Frontal cortex (tissue), 4 donors: ENCODE measurements around the gene LRP1B. TPM values are rescaled to one million over a fixed set of nuclear protein-coding genes. Genes with fewer than 3 reads are reported as not detected.
A peak's percentile ranks its signal among the peaks of the same experiment; 100 is the strongest.

ENCODE experiments used
- DNase-seq, 2 donors: peaks; one replicate each; pipeline ENCODE4 v3.0.0; 2012; ENCODE audit warnings: low spot score in 2 of 2
- FAIRE-seq: peaks from 2 replicates; lab custom pipeline; 2012; peaks lifted over from hg19 to GRCh38; lab: Jason Lieb, UNC
- total RNA-seq: library from RNA; depleted of rRNA; stranded (reverse); fragments of >200 nt; gene quantifications from one replicate; pipeline ENCODE4 v1.2.3, GENCODE V29; 2014
- donor health status: control.
- donor health status: control.
- donor health status: control.

LRP1B gene
- total RNA-seq, 1 donor from 2014 or later = 84.0 TPM

DNA sequence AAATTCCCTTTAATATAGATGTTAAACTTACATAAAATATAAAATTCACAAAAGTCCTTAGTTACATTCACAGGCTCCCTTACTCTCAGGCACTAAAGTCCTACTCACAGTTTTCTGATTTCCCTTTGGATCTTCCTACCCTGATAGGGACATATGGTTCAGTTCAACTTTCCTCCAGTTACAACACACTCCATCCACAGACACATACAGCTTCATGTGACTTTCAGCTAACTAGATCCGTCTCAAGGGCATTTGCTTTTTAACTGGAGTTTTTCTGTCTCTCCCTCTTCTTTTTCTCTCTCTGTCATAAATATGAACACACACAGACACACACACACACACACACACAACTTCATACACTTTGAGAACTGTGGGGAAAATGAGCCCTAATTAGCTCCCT lies 419.2 kb downstream of the LRP1B start:
- FAIRE-seq (no peak), DNase-seq (no peak)

DNA sequence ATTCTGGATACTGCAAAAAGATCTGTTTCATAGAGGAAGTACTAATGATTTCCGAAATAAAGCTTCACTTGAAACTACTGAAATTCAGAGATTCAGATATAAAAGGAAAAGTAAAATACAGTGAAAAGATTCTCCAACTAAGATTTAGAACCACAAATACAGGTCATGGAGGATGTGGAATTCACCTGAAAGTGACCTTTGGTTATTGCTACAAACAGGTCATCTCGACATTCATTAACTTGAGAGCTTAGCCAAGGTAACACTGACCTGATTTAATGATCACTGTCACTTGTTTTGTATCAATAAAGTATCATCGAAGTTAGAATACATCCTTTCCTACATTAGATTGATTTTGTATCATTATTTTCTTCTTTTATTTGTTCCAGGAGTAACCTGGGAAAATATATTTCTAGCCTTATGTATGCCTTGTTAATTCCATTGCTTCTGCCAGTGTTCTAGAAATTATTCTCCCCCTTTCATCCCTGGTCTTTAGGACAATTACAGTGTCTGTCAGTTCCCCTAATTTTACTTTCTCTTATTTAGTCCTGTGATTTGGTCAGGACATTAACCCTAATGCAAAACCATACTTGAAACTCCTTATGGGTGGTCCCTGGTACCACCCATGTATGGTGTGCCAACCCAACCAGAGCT lies 420.1 kb downstream of the LRP1B start:
- FAIRE-seq = no peak

GRCh38 chr2:141709756-141710155 lies 421.1 kb downstream of the LRP1B start:
- no peak for DNase-seq
- no peak for FAIRE-seq

More for the DNA sequence above, 420.1 kb downstream of the LRP1B start:
- DNase-seq = no peak

DNA sequence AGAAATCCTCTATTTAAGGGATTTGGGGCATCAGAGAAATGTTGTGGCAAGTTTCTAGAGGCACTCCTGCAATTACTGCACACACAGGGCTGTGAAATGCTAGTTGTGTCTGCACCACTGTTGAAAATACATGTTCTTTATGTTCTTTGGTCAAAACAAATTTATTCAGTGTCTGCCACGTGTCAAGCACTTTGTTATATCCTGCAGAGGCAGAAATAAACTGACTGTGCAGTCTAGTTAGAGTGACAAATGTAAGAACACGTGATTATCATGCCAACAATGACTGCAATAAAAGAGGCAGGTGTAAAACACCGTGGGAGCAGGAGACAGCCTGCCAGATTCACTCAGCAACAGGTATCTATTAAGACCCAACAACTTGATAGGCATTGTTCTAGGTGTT lies 423.3 kb downstream of the LRP1B start:
- DNase-seq = no peak
- FAIRE-seq = no peak

DNA sequence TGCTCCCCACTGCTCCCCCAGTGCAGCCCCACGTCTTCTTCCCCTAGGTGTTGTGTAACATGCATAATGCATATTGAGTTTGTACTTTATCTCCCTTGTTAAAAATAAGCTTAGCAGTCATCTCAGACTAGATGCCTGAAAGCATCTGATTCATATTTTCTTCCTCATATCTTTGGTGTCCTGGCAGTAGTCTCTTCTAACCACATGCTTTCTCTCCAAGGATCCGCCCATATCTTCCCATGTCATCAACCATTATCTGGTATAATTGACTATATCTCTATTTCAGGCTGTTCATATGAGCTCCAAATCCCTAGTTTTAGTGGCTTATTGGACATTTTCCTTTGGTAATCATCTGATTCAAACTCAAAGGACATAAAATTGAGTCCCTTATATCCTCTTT lies 426.3 kb downstream of the LRP1B start:
- FAIRE-seq (no peak), DNase-seq (no peak)

DNA sequence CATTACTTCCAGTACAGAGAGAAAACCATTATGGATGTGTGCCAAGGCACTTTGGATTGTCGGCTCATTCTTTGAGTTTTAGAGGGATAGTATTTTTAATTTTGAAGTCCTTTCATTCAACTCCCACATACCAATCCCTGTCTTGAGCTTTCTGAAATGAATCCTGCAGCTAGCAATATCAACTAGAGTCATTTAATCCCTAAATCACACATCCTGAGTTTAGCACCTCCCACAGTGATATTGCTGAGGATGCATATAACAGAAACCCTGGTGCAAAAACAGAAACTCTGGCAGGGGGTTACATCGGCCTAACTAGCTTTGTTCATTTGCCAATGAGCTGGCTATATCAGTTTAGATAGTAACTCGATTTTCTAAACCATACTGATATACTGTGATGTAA lies 427.3 kb downstream of the LRP1B start:
- no peak for DNase-seq
- no peak for FAIRE-seq

GRCh38 chr2:141701618-141702017 lies 429.2 kb downstream of the LRP1B start:
- DNase-seq (no peak), FAIRE-seq (no peak)

DNA sequence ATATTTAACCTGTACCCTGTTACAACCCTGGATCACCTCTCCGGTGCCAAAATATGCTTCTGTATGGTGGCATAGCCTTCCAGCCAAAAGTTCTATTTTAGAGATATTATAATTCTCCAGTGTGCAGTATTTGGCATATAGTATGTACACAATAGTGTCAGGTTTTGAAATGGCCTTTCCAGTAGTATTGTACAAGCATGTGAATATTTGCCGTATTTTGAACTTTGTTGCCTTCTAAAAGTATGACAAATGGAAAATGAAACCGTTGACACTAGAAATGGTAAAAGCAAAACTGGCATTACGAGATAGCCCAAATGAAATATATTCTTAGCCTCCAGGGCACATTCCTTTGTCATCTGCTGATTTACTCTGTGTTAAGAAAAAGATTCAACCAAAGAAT lies 431.2 kb downstream of the LRP1B start:
- DNase-seq (no peak), FAIRE-seq (no peak)

DNA sequence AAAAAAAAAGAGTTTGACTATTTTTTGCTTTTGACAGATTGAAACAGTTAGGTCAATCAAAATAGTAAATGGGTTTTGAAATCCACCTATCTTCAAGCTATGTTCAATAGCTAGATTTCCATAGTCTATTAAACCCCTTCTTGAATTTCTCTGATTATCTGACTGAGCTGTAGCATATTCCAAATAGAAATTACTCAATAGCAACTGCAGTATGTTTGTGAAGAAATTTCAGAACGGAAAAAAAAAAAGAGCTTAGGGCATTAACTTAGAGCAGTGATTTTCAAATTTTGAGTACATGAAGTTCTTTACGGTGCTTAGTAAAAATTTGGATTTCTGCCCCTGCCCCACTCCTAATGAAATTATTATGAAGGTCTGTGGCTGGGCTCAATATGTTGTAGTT lies 432.3 kb downstream of the LRP1B start:
- no peak for DNase-seq
- no peak for FAIRE-seq

- DNase-seq (no peak), FAIRE-seq (no peak)
Measured at GRCh38 chr2:141697035-141697434, 433.8 kb downstream of the LRP1B start.

- FAIRE-seq (no peak), DNase-seq (no peak)
Measured at GRCh38 chr2:141694180-141694579, 436.6 kb downstream of the LRP1B start.

DNA sequence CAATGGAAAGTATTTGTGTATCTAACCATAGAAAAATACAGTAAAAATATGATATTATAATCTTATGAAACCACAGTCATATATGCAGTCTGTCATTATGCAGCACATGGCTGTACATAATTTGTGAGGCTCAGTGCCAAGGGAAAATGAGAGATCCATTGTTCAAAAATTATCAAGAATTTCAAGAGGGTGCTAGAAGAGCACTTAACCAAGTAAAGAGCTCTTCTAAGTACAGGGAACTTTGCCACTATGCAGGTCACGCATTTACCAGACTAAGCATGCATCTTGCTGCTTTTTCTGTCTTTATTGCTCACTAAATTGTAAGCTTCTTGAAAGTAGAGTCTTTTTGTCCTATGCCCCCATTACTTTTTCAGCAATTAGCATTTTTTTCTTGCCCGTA lies 438.0 kb downstream of the LRP1B start:
- FAIRE-seq (no peak), DNase-seq (no peak)

GRCh38 chr2:141676139-141676538 lies 454.7 kb downstream of the LRP1B start:
- DNase-seq (no peak), FAIRE-seq (no peak)

DNA sequence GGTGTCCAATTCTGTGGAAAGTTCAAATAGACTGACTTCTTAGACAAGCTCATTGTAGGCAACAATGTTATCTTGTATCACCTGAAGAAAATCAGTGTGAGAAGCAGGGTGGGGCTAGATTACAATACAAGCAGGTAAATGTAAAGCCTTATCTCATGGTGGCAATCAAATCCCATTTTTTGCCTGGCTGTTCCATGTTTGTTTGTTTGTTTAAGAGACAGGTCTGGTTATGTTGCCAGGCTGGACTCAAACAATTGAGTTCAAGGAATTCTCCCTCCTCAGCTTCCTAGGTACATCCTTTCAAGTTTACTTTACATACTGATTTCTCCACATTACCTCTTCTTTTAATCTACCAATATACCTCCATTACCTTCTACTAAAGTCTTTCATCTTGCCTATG lies 464.6 kb downstream of the LRP1B start:
- no peak for FAIRE-seq
- no peak for DNase-seq

DNA sequence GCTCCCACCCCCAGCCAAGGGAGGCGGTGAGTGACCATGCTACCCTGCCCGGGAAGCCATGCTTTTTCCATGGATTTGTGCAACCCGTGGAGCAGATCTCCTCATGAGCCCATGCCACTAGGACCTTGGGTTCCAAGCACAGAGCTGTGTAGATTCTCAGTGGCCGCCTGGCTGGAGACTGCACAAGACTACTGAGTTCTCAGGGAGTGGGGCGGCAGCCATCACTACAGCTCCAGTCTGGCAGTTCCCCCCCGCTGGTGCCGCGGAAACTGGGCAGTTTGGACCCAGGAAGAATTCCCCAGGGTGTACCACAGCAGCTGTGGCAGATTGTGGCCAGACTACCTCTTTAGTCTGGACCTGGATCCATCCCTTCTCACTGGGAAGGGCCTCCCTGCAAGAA lies 470.6 kb downstream of the LRP1B start:
- no peak for DNase-seq
- no peak for FAIRE-seq

DNA sequence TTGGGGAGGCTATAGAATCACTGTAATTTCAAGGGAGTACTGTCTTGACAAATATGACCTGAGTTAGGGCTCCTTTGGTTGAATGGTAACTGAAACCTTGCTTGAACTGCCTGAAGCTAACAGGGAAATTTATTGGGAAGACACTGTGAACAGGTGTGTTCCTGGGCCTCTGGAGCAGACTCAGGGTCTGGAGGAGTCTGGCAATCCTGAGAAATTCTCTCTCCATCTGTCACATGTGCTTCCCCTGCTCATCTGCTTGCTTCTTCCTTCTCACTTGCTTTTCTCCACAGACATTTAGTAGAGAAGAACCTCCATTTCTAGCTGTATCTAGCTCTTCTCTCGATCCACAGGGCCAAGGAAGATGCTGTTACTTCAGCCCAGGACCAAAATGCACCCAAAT lies 476.5 kb downstream of the LRP1B start:
- DNase-seq (no peak), FAIRE-seq (no peak)

DNA sequence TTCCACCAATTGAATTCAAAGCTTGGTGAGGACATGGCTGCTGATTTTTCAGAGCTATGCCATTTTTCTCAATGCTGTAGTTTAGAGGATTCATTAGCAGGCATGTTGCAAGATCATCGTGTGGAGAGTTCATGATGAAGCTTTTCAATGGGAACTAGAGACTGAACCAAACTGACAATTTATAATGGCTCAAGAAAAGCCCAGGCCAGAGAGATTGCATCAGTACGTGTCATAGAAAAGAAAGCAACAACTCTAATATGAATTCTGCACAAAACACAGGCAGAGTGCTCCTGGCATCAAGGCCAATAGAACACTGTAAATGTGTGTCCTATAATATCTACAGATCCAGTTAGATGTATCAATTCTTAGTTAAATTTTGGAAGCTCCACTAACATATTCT lies 477.6 kb downstream of the LRP1B start:
- DNase-seq (no peak), FAIRE-seq (no peak)

GRCh38 chr2:141652308-141652707 lies 478.5 kb downstream of the LRP1B start:
- FAIRE-seq = no peak

GRCh38 chr2:141647353-141647752 lies 483.5 kb downstream of the LRP1B start:
- FAIRE-seq (peak; percentile 21), DNase-seq (no peak)

More at GRCh38 chr2:141652308-141652707, 478.5 kb downstream of the LRP1B start:
- DNase-seq = no peak

GRCh38 chr2:141641462-141641861 lies 489.4 kb downstream of the LRP1B start:
- FAIRE-seq (no peak), DNase-seq (no peak)

DNA sequence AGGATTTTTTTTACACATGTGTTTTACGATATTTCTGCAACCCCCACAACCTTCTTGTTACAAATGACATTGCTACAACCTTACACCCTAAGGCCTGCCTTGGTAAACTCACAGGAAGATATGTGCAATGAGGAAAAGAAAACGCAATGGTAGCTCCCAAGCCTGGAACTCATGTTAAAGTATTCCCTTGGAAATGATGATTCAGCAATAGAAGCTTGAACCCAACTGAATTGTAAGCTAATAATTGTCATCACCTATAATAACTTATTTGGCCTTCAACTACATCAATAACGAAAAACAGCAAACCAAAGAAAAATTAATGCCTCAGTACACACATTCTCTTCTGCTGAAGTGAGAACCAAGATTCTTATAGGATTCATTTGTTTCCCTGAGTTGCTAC lies 491.0 kb downstream of the LRP1B start:
- DNase-seq (no peak), FAIRE-seq (no peak)

- no peak for FAIRE-seq
- DNase-seq = no peak
Measured at GRCh38 chr2:141633132-141633531, 497.7 kb downstream of the LRP1B start.
